ENCODE results near the gene TRAM2.

- no peak for TF ChIP-seq CTCF (IDR thresholded peaks at IDR 0.05; ENCODE audit: low read length)
- TF ChIP-seq EZH2 (IDR thresholded peaks at IDR 0.05; ENCODE audit: borderline replicate concordance, low read length), result no peak
These were observed 83.2 kb downstream of the TRAM2 start for GRCh38 chr6:52493669-52494068.

All from OCI-LY1 (cell line).